ENCODE measurements around the gene KDSR.

The KDSR gene

GRCh38 chr18:63382843-63383242 lies 15.8 kb upstream of the KDSR start:
- Histone ChIP-seq H3K27me3 (ENCODE audit: insufficient read depth, low read length) (no peaks in the 10 kb centered on the region), H3K79me1 (ENCODE audit: low read length) (no peaks in the 10 kb centered on the region), H2BK5ac (ENCODE audit: low read depth, low read length, poor library complexity) (no peak overlapping the region), H2AFZ (ENCODE audit: insufficient read depth, low read length, poor library complexity) (no peak overlapping the region), H3K9me3 (ENCODE audit: insufficient read depth, low read depth, low read length) (no peaks in the 10 kb centered on the region), H3K14ac (ENCODE audit: low read length) (no peak overlapping the region), H3K36me3 (ENCODE audit: control insufficient read depth in 1 of 2, insufficient read depth in 2 of 2, low read length in 2 of 2) (peaks cover 0 to 7% of the 10 kb centered on the region in 2 experiments), H3K23ac (ENCODE audit: low read length) (no peak overlapping the region), H2AK5ac (ENCODE audit: low read length) (no peak overlapping the region), H4K12ac (ENCODE audit: low read depth, low read length) (no peak overlapping the region), H3K27ac (ENCODE audit: low read depth, low read length) (no peak overlapping the region), H3K9ac (ENCODE audit: low read length) (no peak overlapping the region), H3K4me1 (ENCODE audit: control insufficient read depth in 1 of 2, insufficient read depth in 2 of 2, low read length in 2 of 2) (no peaks in the 10 kb centered on the region), H3K4me2 (ENCODE audit: low read length) (no peak overlapping the region), H4K8ac (ENCODE audit: low read depth, low read length) (no peak overlapping the region), H3K4me3 (ENCODE audit: low read depth, low read length) (no peak overlapping the region), H3K79me2 (ENCODE audit: control insufficient read depth, insufficient read depth, low read length, poor library complexity) (no peaks in the 10 kb centered on the region), H2BK120ac (ENCODE audit: insufficient read depth, low read length, poor library complexity) (no peak overlapping the region), H2BK12ac (ENCODE audit: low read length) (no peak overlapping the region), H4K91ac (ENCODE audit: low read depth, low read length) (no peak overlapping the region), H3K4ac (ENCODE audit: low read depth, low read length) (no peak overlapping the region), H3K18ac (ENCODE audit: low read length) (no peak overlapping the region)
- peak; percentile 2 to 23 for DNase-seq
- no CpG with 5 or more reads among the region's 3 CpGs for WGBS (ENCODE audit: extremely low coverage, insufficient coverage, insufficient read length)

- WGBS (ENCODE audit: extremely low coverage, insufficient coverage, insufficient read length), result no CpG with 5 or more reads among the region's 2 CpGs
- Histone ChIP-seq H3K79me1 (ENCODE audit: low read length) (no peaks in the 10 kb centered on the region), H3K4me2 (ENCODE audit: low read length) (no peak overlapping the region), H3K9ac (ENCODE audit: low read length) (no peak overlapping the region), H4K8ac (ENCODE audit: low read depth, low read length) (no peak overlapping the region), H3K4me1 (ENCODE audit: control insufficient read depth in 1 of 2, insufficient read depth in 2 of 2, low read length in 2 of 2) (no peaks in the 10 kb centered on the region), H3K23ac (ENCODE audit: low read length) (no peak overlapping the region), H3K27me3 (ENCODE audit: insufficient read depth, low read length) (no peaks in the 10 kb centered on the region), H2BK12ac (ENCODE audit: low read length) (no peak overlapping the region), H3K27ac (ENCODE audit: low read depth, low read length) (no peak overlapping the region), H3K4ac (ENCODE audit: low read depth, low read length) (no peak overlapping the region), H4K12ac (ENCODE audit: low read depth, low read length) (no peak overlapping the region), H2AFZ (ENCODE audit: insufficient read depth, low read length, poor library complexity) (no peak overlapping the region), H2BK5ac (ENCODE audit: low read depth, low read length, poor library complexity) (no peak overlapping the region), H3K14ac (ENCODE audit: low read length) (no peak overlapping the region), H2BK120ac (ENCODE audit: insufficient read depth, low read length, poor library complexity) (no peak overlapping the region), H3K79me2 (ENCODE audit: control insufficient read depth, insufficient read depth, low read length, poor library complexity) (no peaks in the 10 kb centered on the region), H3K9me3 (ENCODE audit: insufficient read depth, low read depth, low read length) (peaks cover 4% of the 10 kb centered on the region), H3K4me3 (ENCODE audit: low read depth, low read length) (no peak overlapping the region), H4K91ac (ENCODE audit: low read depth, low read length) (no peak overlapping the region), H3K18ac (ENCODE audit: low read length) (no peak overlapping the region), H3K36me3 (ENCODE audit: control insufficient read depth in 1 of 2, insufficient read depth in 2 of 2, low read length in 2 of 2) (peaks cover 0 to 7% of the 10 kb centered on the region in 2 experiments), H2AK5ac (ENCODE audit: low read length) (no peak overlapping the region)
- no peak for DNase-seq
These were observed 12.6 kb upstream of the KDSR start for GRCh38 chr18:63379639-63379962.

GRCh38 chr18:63378919-63379638 lies 12.1 kb upstream of the KDSR start:
- Histone ChIP-seq H4K12ac (ENCODE audit: low read depth, low read length) (no peak overlapping the region), H3K27me3 (ENCODE audit: insufficient read depth, low read length) (no peaks in the 10 kb centered on the region), H3K79me1 (ENCODE audit: low read length) (no peaks in the 10 kb centered on the region), H3K9ac (ENCODE audit: low read length) (no peak overlapping the region), H2BK5ac (ENCODE audit: low read depth, low read length, poor library complexity) (no peak overlapping the region), H3K23ac (ENCODE audit: low read length) (no peak overlapping the region), H2AFZ (ENCODE audit: insufficient read depth, low read length, poor library complexity) (no peak overlapping the region), H2BK12ac (ENCODE audit: low read length) (no peak overlapping the region), H4K91ac (ENCODE audit: low read depth, low read length) (no peak overlapping the region), H3K79me2 (ENCODE audit: control insufficient read depth, insufficient read depth, low read length, poor library complexity) (no peaks in the 10 kb centered on the region), H3K36me3 (ENCODE audit: control insufficient read depth in 1 of 2, insufficient read depth in 2 of 2, low read length in 2 of 2) (peaks cover 0 to 5% of the 10 kb centered on the region in 2 experiments), H3K4ac (ENCODE audit: low read depth, low read length) (no peak overlapping the region), H2BK120ac (ENCODE audit: insufficient read depth, low read length, poor library complexity) (no peak overlapping the region), H3K4me3 (ENCODE audit: low read depth, low read length) (no peak overlapping the region), H2AK5ac (ENCODE audit: low read length) (no peak overlapping the region), H3K4me1 (ENCODE audit: control insufficient read depth in 1 of 2, insufficient read depth in 2 of 2, low read length in 2 of 2) (no peaks in the 10 kb centered on the region), H3K14ac (ENCODE audit: low read length) (no peak overlapping the region), H3K4me2 (ENCODE audit: low read length) (no peak overlapping the region), H3K18ac (ENCODE audit: low read length) (no peak overlapping the region), H3K9me3 (ENCODE audit: insufficient read depth, low read depth, low read length) (peaks cover 4% of the 10 kb centered on the region), H3K27ac (ENCODE audit: low read depth, low read length) (no peak overlapping the region), H4K8ac (ENCODE audit: low read depth, low read length) (no peak overlapping the region)
- WGBS (ENCODE audit: extremely low coverage, insufficient coverage, insufficient read length), result no CpG with 5 or more reads among the region's 4 CpGs
- no peak for DNase-seq

GRCh38 chr18:63377275-63377980 lies 10.4 kb upstream of the KDSR start:
- H4K91ac ChIP-seq (ENCODE audit: low read depth, low read length), result no peak overlapping the region
- H3K27me3 ChIP-seq (ENCODE audit: insufficient read depth, low read length), result no peaks in the 10 kb centered on the region
- no peak overlapping the region for H3K18ac ChIP-seq (ENCODE audit: low read length)
- H3K79me1 ChIP-seq (ENCODE audit: low read length), result no peaks in the 10 kb centered on the region
- no peak overlapping the region for H3K9ac ChIP-seq (ENCODE audit: low read length)
- no peak overlapping the region for H2BK12ac ChIP-seq (ENCODE audit: low read length)
- H3K4ac ChIP-seq (ENCODE audit: low read depth, low read length), result no peak overlapping the region
- H3K14ac ChIP-seq (ENCODE audit: low read length), result no peak overlapping the region
- DNase-seq, result no peak
- H2BK120ac ChIP-seq (ENCODE audit: insufficient read depth, low read length, poor library complexity), result no peak overlapping the region
- no peak overlapping the region for H4K8ac ChIP-seq (ENCODE audit: low read depth, low read length)
- H3K27ac ChIP-seq (ENCODE audit: low read depth, low read length), result no peak overlapping the region
- no peak overlapping the region for H3K23ac ChIP-seq (ENCODE audit: low read length)
- no peaks in the 10 kb centered on the region for H3K79me2 ChIP-seq (ENCODE audit: control insufficient read depth, insufficient read depth, low read length, poor library complexity)
- H3K36me3 ChIP-seq (ENCODE audit: control insufficient read depth in 1 of 2, insufficient read depth in 2 of 2, low read length in 2 of 2), result no peaks in the 10 kb centered on the region
- no peaks in the 10 kb centered on the region for H3K4me1 ChIP-seq (ENCODE audit: control insufficient read depth in 1 of 2, insufficient read depth in 2 of 2, low read length in 2 of 2)
- no peak overlapping the region for H2BK5ac ChIP-seq (ENCODE audit: low read depth, low read length, poor library complexity)
- no peak overlapping the region for H2AFZ ChIP-seq (ENCODE audit: insufficient read depth, low read length, poor library complexity)
- H3K4me2 ChIP-seq (ENCODE audit: low read length), result no peak overlapping the region
- no peak overlapping the region for H4K12ac ChIP-seq (ENCODE audit: low read depth, low read length)
- no peak overlapping the region for H3K4me3 ChIP-seq (ENCODE audit: low read depth, low read length)
- WGBS (ENCODE audit: extremely low coverage, insufficient coverage, insufficient read length), result no CpG with 5 or more reads among the region's 2 CpGs
- H2AK5ac ChIP-seq (ENCODE audit: low read length), result no peak overlapping the region
- peaks cover 4% of the 10 kb centered on the region for H3K9me3 ChIP-seq (ENCODE audit: insufficient read depth, low read depth, low read length)

Measured in trophoblast cell (in vitro differentiated cells and primary cell).